WTC11 (cell line): ENCODE results near the gene CUL9. TPM values are rescaled to one million over a fixed set of nuclear protein-coding genes. Genes with fewer than 3 reads are reported as not detected.

Source experiments
- ATAC-seq: fragments of 200-7000 bp; cut with Tn5 transposase; 2 replicates; pipeline ENCODE4 v1.10.0; 2021; ENCODE audit warnings: mild to moderate bottlenecking, moderate library complexity
- CTCF ChIA-PET: fragments of 300-600 bp; sonication (Branson Sonifier 250); formaldehyde crosslinking; loops from one replicate; lab custom pipeline; 2021; ENCODE audit warnings: antibody characterized with exemption; lab: Charles Lee
- POLR2A ChIA-PET: fragments of 350-600 bp; sonication (Branson Sonifier 250); formaldehyde crosslinking; loops from one replicate; lab custom pipeline; 2021; ENCODE audit warnings: antibody characterized with exemption; lab: Charles Lee
- DNase-seq: peaks from one replicate; pipeline ENCODE4 v3.0.0; 2021; ENCODE audit warnings: low spot score
- H3K27ac Mint-ChIP-seq: 2 replicates; pipeline ENCODE4 v1.8.0; 2021; ENCODE audit warnings: mixed read lengths
- H3K27me3 Mint-ChIP-seq: 2 replicates; pipeline ENCODE4 v1.8.0; 2021; ENCODE audit warnings: low read depth, mild to moderate bottlenecking, moderate library complexity, mixed read lengths
- H3K36me3 Mint-ChIP-seq: 2 replicates; pipeline ENCODE4 v1.8.0; 2021; ENCODE audit warnings: mixed read lengths
- H3K4me1 Mint-ChIP-seq: 2 replicates; pipeline ENCODE4 v1.8.0; 2022; ENCODE audit warnings: mixed read lengths
- H3K4me3 Mint-ChIP-seq: 2 replicates; pipeline ENCODE4 v1.8.0; 2021; ENCODE audit warnings: mild to moderate bottlenecking, moderate library complexity, mixed read lengths
- H3K9me3 Mint-ChIP-seq: 2 replicates; pipeline ENCODE4 v1.8.0; 2021; ENCODE audit warnings: mixed read lengths
- AFF4 ChIP-seq: sonication (generic); formaldehyde crosslinking; IDR thresholded peaks from 2 replicates; pipeline ENCODE4 v1.8.1; 2023; ENCODE audit warnings: mild to moderate bottlenecking, missing genetic modification reagents, borderline replicate concordance
- ATF3 ChIP-seq: sonication (generic); formaldehyde crosslinking; conservative IDR thresholded peaks from 2 replicates; pipeline ENCODE4 v1.8.1; 2022; ENCODE audit warnings: mild to moderate bottlenecking, missing genetic modification reagents
- CREM ChIP-seq: sonication (generic); formaldehyde crosslinking; IDR thresholded peaks from 2 replicates; pipeline ENCODE4 v1.8.1; 2022; ENCODE audit warnings: mild to moderate bottlenecking, missing genetic modification reagents, moderate library complexity
- E2F1 ChIP-seq: sonication (generic); formaldehyde crosslinking; IDR thresholded peaks from 2 replicates; pipeline ENCODE4 v1.8.0; 2022; ENCODE audit warnings: mild to moderate bottlenecking, missing genetic modification reagents
- E2F5 ChIP-seq: sonication (generic); formaldehyde crosslinking; IDR thresholded peaks from 2 replicates; pipeline ENCODE4 v1.8.1; 2022; ENCODE audit warnings: mild to moderate bottlenecking, moderate library complexity, missing genetic modification reagents
- EMX1 ChIP-seq: fragments of 250-450 bp; sonication (Bioruptor Pico); IDR thresholded peaks from 2 replicates; pipeline ENCODE4 v1.8.0; 2021; ENCODE audit warnings: mild to moderate bottlenecking
- FOXJ3 ChIP-seq: sonication (generic); formaldehyde crosslinking; IDR thresholded peaks from 2 replicates; pipeline ENCODE4 v1.9.0; 2021; ENCODE audit warnings: missing genetic modification reagents, mild to moderate bottlenecking, borderline replicate concordance
- GRHL2 ChIP-seq: fragments of 250-450 bp; sonication (Bioruptor Pico); IDR thresholded peaks from 2 replicates; pipeline ENCODE4 v1.8.0; 2022; ENCODE audit warnings: mild to moderate bottlenecking, moderate library complexity; ENCODE audit not compliant: insufficient replicate concordance, severe bottlenecking
- HMGA2 ChIP-seq: fragments of 250-450 bp; sonication (Bioruptor Pico); IDR thresholded peaks from 2 replicates; pipeline ENCODE4 v1.4.0; 2021; ENCODE audit warnings: mild to moderate bottlenecking, moderate library complexity
- IRF2 ChIP-seq: sonication (generic); formaldehyde crosslinking; IDR thresholded peaks from 2 replicates; pipeline ENCODE4 v1.8.0; 2022; ENCODE audit warnings: low read depth, missing genetic modification reagents, borderline replicate concordance
- NR2C2 ChIP-seq: sonication (generic); formaldehyde crosslinking; IDR thresholded peaks from 2 replicates; pipeline ENCODE4 v1.8.0; 2022; ENCODE audit warnings: mild to moderate bottlenecking, missing genetic modification reagents
- SMAD4 ChIP-seq: sonication (generic); formaldehyde crosslinking; IDR thresholded peaks from 2 replicates; pipeline ENCODE4 v1.8.0; 2022; ENCODE audit warnings: mild to moderate bottlenecking, missing genetic modification reagents
- SP1 ChIP-seq: sonication (generic); formaldehyde crosslinking; conservative IDR thresholded peaks from 2 replicates; pipeline ENCODE4 v1.8.1; 2022; ENCODE audit warnings: missing genetic modification reagents
- TEAD1 ChIP-seq: sonication (generic); formaldehyde crosslinking; IDR thresholded peaks from 2 replicates; pipeline ENCODE4 v1.8.0; 2022; ENCODE audit warnings: mild to moderate bottlenecking, missing genetic modification reagents
- USF1 ChIP-seq: sonication (generic); formaldehyde crosslinking; IDR thresholded peaks from 2 replicates; pipeline ENCODE4 v1.8.0; 2022; ENCODE audit warnings: mild to moderate bottlenecking, missing genetic modification reagents
- ZNF317 ChIP-seq: sonication (generic); formaldehyde crosslinking; IDR thresholded peaks from 2 replicates; pipeline ENCODE4 v1.8.1; 2023; ENCODE audit warnings: low read depth, mild to moderate bottlenecking, moderate library complexity, missing genetic modification reagents, borderline replicate concordance
- ZNF423 ChIP-seq: fragments of 250-450 bp; sonication (Bioruptor Pico); IDR thresholded peaks from 2 replicates; pipeline ENCODE4 v2.1.2; 2022; ENCODE audit warnings: mild to moderate bottlenecking, moderate library complexity
- ZNF425 ChIP-seq: fragments of 250-450 bp; sonication (Bioruptor Pico); conservative IDR thresholded peaks from 2 replicates; pipeline ENCODE4 v1.9.0; 2021; ENCODE audit warnings: mild to moderate bottlenecking
- ZSCAN18 ChIP-seq: fragments of 250-450 bp; sonication (Bioruptor Pico); IDR thresholded peaks from 2 replicates; pipeline ENCODE4 v2.1.2; 2022; ENCODE audit warnings: mild to moderate bottlenecking, moderate library complexity
- total RNA-seq: library from RNA; stranded (reverse); gene quantifications from 3 replicates; pipeline ENCODE4 v1.2.3, GENCODE V29; 2021

Gene CUL9
- total RNA-seq, 1 experiment from 2014 or later, result 15.2 TPM

- TF ChIP-seq AFF4 (CRISPR knock-in tag) (no peak), ZSCAN18 (no peak), ZNF425 (CRISPR knock-in tag) (no peak), ATF3 (CRISPR knock-in tag) (no peak), TEAD1 (no peak)
These were observed 1.0 kb upstream of the CUL9 start (continued) for GRCh38 chr6:43180985-43181384.

GRCh38 chr6:43181621-43181941 lies 415 bp upstream of the CUL9 start:
- no peaks in the 10 kb centered on the region for H3K9me3 Mint-ChIP-seq
- H3K4me1 Mint-ChIP-seq, result peaks cover 20% of the 10 kb centered on the region
- ChIA-PET POLR2A (interaction anchor here (0.8 to 4.0 kb wide), 6 partner anchors 10 to 252 kb away, joined by 3 to 29 read pairs (median 3); partner anchors contain the start of genes CNPY3, CRIP3, DNPH1 and PTK7), CTCF (interaction anchor here (0.8 to 1.6 kb wide), 6 partner anchors 9 to 315 kb away, joined by 3 to 11 read pairs (median 5); partner anchors contain the start of gene DNPH1)
- ATAC-seq (peak; percentile 69; the same call in 1 of the 2 replicates), DNase-seq (no peak)
- peak overlapping the region; percentile 89 for H3K4me3 Mint-ChIP-seq
- H3K27ac Mint-ChIP-seq, result peak overlapping the region; percentile 95
- peaks cover 18% of the 10 kb centered on the region for H3K36me3 Mint-ChIP-seq
- no peaks in the 10 kb centered on the region; the same call in 1 of the 2 replicates for H3K27me3 Mint-ChIP-seq
- TF ChIP-seq E2F1 (CRISPR knock-in tag) (no peak), HMGA2 (CRISPR knock-in tag) (no peak), IRF2 (CRISPR knock-in tag) (no peak), E2F5 (CRISPR knock-in tag) (no peak), SP1 (CRISPR knock-in tag) (no peak), CREM (CRISPR knock-in tag) (no peak), ZNF317 (CRISPR knock-in tag) (no peak)

GRCh38 chr6:43183441-43183840 lies 1.4 kb downstream of the CUL9 start:
- H3K27me3 Mint-ChIP-seq, result no peaks in the 10 kb centered on the region; the same call in 1 of the 2 replicates
- H3K9me3 Mint-ChIP-seq, result no peaks in the 10 kb centered on the region
- H3K36me3 Mint-ChIP-seq, result peaks cover 7% of the 10 kb centered on the region
- ChIA-PET POLR2A (interaction anchor here (0.7 kb wide), 1 partner anchor 9 kb away, joined by 3 read pairs; no protein-coding TSS in a partner anchor), CTCF (interaction anchor here (1.6 kb wide), 1 partner anchor 46 kb away, joined by 11 read pairs; the partner anchor contains the start of gene DNPH1)
- ATAC-seq (no peak), DNase-seq (no peak)
- H3K4me3 Mint-ChIP-seq, result peak overlapping the region; percentile 89
- peaks cover 20% of the 10 kb centered on the region for H3K4me1 Mint-ChIP-seq
- no peak overlapping the region for H3K27ac Mint-ChIP-seq
- TF ChIP-seq NR2C2 (CRISPR knock-in tag) (no peak), ZNF423 (CRISPR knock-in tag) (no peak), GRHL2 (CRISPR knock-in tag) (no peak), E2F1 (CRISPR knock-in tag) (no peak), ZSCAN18 (no peak), EMX1 (CRISPR knock-in tag) (no peak), USF1 (CRISPR knock-in tag) (no peak), IRF2 (CRISPR knock-in tag) (no peak), FOXJ3 (no peak), TEAD1 (no peak), SMAD4 (CRISPR knock-in tag) (no peak)
